ENCODE results near the gene CRIP1. TPM values are rescaled to one million over a fixed set of nuclear protein-coding genes. Genes with fewer than 3 reads are reported as not detected.

The CRIP1 gene
- total RNA-seq, 1 experiment from 2014 or later, result not detected

DNA sequence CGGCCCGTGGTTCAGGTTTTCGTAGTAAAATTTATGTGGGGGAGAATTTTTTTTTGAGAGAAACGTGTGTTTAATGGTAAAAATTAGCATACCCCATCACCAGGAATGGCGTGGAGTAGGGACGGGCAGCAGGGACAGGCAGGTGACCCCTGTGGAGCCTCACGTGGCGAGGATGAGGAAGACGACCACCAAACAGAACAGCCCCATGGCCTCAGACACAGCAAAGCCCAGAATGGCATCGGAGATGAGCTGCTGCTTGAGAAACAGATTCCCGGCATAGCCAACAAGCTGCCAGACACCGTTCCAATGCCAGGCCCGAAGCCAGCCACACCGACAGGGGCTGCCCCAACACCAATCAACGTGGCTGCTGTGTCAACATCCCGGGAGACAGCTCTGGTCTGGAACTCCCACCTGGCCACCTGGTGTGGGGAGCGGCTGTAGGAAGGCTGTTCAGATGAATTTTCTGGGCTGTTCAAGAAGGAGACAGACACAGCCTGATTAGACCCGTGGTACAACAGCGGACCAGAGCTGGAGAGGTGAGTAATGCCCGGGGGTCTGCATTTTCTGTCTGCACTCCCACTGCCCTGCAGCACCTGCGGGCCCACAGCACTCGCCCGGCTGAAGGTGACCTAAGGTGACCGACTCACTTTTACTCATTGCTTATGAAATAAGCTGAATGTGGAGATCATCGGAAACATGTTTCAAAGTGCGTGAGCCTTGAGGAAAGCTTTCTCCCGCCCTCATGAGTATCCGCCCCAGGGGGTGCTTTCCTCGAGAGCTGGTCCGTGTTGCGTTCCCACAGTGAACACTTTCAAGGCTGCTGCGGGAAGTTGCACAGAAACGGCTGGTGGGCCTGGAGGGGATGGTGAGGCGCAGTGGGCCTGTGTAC, 50.2 kb downstream of the CRIP1 start:
- in situ Hi-C loops (cut with HindIII; ENCODE audit: low sequenced_read_pairs), result no loop called here
- DNase-seq (ENCODE audit: low spot score), result no peak

DNA sequence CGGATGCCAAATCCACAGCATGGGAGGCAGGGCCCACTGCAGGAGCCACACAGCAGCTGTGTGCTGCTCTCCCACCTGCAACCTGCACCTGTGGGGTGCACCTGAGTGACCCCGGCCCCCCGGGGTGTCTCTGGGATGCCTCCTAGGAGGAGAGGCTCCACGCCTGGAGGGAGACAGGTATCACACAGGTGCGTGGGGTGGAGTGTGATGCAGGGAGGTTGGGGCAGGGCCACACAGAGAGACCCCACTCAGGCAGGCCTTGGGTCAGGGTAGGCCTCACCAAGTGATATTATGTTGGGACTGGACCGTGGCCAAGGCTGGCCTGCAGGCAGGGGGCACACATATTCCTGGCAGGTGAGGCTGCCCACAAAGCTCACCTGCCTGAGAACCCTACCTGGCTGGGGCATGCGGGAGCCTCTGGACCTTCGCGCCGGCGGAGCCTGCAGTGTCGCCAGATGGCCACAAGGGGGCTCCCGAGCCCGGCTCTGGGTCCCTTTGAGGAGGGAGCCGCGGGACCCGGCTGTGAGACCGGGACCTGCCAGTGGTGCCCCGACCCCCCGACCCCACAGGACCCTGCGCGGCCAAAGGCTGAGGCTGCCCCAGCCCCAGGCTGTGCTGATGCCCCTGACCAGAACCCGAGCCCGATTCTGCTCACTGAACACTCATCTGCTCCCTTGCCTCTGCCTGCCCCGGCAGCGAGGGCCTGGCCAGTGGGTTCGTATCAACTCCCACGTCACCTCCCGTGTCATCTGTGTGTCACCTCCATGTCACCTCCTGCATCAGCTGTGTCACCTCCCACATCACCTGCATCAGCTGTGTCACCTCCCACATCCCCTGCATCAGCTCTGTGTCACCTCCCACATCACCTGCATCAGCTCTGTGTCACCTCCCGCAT, 51.1 kb downstream of the CRIP1 start:
- peak; percentile 22 for DNase-seq (ENCODE audit: low spot score)
- in situ Hi-C loops (cut with HindIII; ENCODE audit: low sequenced_read_pairs), result no loop called here

Other genes with a start within 250 kb of the CRIP1 start
- 40.4 and 42.6 TPM in 2 replicates for gene BTBD6, start 238.4 kb upstream of the CRIP1 start, total RNA-seq (2014; rRNA removed; shearing (Covaris generic))
- 30.3 and 46.8 TPM in 2 replicates for gene BRF1, start 185.9 kb upstream of the CRIP1 start, total RNA-seq (2014; rRNA removed; shearing (Covaris generic))
- 36.9 and 50.7 TPM in 2 replicates for gene PACS2, start 172.1 kb upstream of the CRIP1 start, total RNA-seq (2014; rRNA removed; shearing (Covaris generic))
- gene TEX22, start 88.3 kb upstream of the CRIP1 start, total RNA-seq (2014; rRNA removed; shearing (Covaris generic)), result 0.41 and 2.0 TPM in 2 replicates
- 44.9 and 55.1 TPM in 2 replicates for gene MTA1, start 67.1 kb upstream of the CRIP1 start, total RNA-seq (2014; rRNA removed; shearing (Covaris generic))
- 184 and 209 TPM in 2 replicates for gene CRIP2, start 12.1 kb upstream of the CRIP1 start, total RNA-seq (2014; rRNA removed; shearing (Covaris generic))
- gene TEDC1, start 4.4 kb downstream of the CRIP1 start, total RNA-seq (2014; rRNA removed; shearing (Covaris generic)), result 67.1 and 89.1 TPM in 2 replicates
- 23.8 and 39.1 TPM in 2 replicates for gene TMEM121, start 39.7 kb downstream of the CRIP1 start, total RNA-seq (2014; rRNA removed; shearing (Covaris generic))